ENCODE measurements around the gene H19. TPM values are rescaled to one million over a fixed set of nuclear protein-coding genes. Genes with fewer than 3 reads are reported as not detected.

Gene H19
- polyA plus RNA-seq, 3 donors: 2,355 to 2,928 (median 2,601) TPM

DNA sequence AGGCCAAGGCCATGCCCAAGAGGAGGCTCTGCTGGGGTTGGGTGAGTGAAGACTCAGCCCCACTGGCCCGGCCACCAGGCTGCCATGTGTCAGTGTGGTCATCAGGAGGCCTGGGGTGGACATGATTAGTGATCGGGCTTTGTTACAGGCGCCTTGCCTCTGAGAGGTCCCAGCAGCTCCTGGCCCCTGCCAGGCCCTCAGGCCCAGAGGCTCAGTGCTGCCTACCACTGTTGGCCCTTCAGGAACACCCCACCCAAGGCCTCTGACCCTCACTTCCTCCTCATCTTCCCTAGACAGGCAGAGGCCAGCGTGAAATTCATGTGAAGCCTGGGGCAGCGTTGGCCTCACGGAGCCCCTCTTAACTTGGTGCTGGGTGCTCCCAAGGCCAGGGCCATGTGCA lies 48.3 kb downstream of the H19 start:
- DNase-seq (ENCODE audit: low read depth in 3 of 3, low spot score in 2 of 3): no peak

DNA sequence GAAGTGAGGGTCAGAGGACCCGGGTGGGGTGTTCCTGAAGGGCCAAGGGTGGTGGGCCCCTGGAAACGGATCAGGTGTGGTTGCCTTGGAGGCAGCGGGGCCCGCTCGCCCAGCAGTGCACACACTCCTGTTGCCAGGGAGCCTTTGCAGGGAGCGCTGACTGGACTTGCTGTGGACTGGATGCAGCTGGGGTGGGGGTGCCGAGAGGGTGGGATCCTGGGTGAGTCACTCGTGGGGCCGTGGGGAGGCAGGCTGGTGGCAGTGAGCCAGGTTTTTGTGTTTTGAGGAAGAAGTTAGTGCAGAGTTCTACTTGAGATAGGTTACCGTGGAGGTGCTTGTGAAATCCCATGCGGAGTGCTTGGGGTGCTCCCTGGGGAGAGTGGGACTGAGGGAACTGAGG lies 49.3 kb downstream of the H19 start:
- DNase-seq (ENCODE audit: low read depth in 3 of 3, low spot score in 2 of 3): no peak

DNA sequence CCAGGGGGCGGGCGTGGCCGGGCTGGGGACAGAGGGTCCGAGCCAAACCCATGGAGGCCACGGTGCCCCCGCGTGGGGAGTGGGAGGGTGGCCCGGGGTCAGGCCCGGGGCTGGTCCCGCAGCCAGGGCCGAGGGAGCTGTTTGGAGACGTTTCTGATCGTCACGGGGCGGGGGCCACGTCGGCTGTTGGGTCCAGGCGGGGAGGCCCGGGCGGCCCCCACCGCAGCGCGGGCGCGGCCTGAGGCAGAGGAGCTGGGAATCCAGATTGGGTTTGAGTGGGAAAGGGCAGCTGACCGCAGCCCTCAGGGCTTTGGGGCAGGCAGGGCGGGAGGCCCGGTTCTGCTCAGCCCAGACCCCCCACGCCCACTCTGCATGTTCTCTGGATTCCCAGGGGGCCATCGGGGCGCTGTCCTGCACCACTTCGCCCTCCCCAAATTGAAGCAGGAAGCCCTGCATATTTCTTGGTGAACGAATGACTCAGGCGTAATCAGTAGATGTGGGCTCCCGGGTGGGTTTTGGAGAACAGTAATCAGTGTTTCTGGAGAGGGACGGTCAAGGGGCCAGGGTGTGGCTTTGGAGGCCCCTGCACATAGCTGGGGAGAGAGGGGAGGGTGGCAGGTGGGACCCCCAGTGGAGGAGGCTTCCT lies 49.9 kb downstream of the H19 start:
- no peak for DNase-seq (ENCODE audit: low read depth in 3 of 3, low spot score in 2 of 3)

DNA sequence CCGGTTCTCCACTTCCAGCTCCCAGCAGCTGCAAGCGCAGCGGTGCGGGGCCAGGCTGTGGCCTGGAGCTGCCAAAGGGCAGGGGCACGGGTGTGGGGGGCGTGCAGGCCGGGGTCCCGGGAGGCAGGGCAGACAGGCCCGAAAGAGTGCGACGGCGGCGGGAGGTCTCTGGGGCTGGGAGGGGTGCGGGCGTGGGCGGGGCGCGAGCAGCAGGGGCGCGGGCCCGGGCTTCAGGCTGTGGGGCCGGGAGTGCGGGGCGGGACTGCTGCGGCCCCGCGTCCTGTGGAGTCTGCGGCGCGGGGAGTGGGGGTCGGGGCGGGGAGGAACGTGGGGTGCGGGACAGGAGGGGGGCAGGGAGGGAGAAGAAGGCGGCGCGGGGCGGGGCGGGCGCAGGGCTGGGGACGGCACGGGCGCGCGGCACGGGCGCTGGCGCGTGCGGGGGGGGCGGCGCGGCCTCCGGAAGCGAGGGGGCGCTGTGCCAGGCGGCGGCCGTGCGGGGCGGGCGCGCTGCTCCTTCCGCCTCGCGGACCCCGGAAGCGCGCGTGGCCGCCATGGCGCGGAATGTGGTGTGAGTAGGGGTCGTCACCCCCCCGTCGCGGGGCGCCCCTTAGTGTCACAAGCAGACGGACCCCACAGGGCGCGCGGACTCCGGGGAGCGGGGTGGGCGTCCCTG lies 50.7 kb downstream of the H19 start, which contains the start of gene MRPL23:
TSS of gene MRPL23 (plus strand) at position 521 of the 673 bp plus-strand sequence. CDS start at position 552, 31 bp downstream.
- DNase-seq (ENCODE audit: low read depth in 3 of 3, low spot score in 2 of 3): no peak

Other genes with a start within 250 kb of the H19 start
- gene IFITM10, start 247.2 kb downstream of the H19 start, polyA plus RNA-seq (ENCODE audit: insufficient read length in 3 of 3): under 1 TPM; 0.11 to 0.30 (median 0.14) TPM
- 100 to 1,000 TPM; 192 to 255 (median 211) TPM for gene CTSD, start 233.9 kb downstream of the H19 start, polyA plus RNA-seq (ENCODE audit: insufficient read length in 3 of 3)
- gene SYT8, start 162.9 kb downstream of the H19 start, polyA plus RNA-seq (ENCODE audit: insufficient read length in 3 of 3): under 1 TPM in 1 of 3 donors, not detected in 2; 0.33 TPM
- gene TNNI2, start 158.9 kb downstream of the H19 start, polyA plus RNA-seq (ENCODE audit: insufficient read length in 3 of 3): under 1 TPM; 0.29 to 0.42 (median 0.40) TPM
- 1 to 10 TPM; 4.2 to 4.8 (median 4.8) TPM for gene LSP1, start 144.8 kb downstream of the H19 start, polyA plus RNA-seq (ENCODE audit: insufficient read length in 3 of 3)
- under 1 TPM; 0.04 to 0.07 (median 0.07) TPM for gene PRR33, start 105.9 kb downstream of the H19 start, polyA plus RNA-seq (ENCODE audit: insufficient read length in 3 of 3)
- 1 to 10 TPM; 5.3 to 7.3 (median 5.9) TPM for gene TNNT3, start 78.1 kb downstream of the H19 start, polyA plus RNA-seq (ENCODE audit: insufficient read length in 3 of 3)
- 10 to 100 TPM; 49.9 to 54.0 (median 50.6) TPM for gene MRPL23, start 50.5 kb downstream of the H19 start, polyA plus RNA-seq (ENCODE audit: insufficient read length in 3 of 3)
- gene IGF2, start 141.5 kb upstream of the H19 start, polyA plus RNA-seq (ENCODE audit: insufficient read length in 3 of 3): 100 to 1,000 TPM; 718 to 837 (median 829) TPM
- gene INS, start 163.4 kb upstream of the H19 start, polyA plus RNA-seq (ENCODE audit: insufficient read length in 3 of 3): not detected
- 1 to 10 TPM in 1 of 3 donors, under 1 TPM in 2; 0.74 to 1.3 (median 0.97) TPM for gene TH, start 174.0 kb upstream of the H19 start, polyA plus RNA-seq (ENCODE audit: insufficient read length in 3 of 3)